Naive thymus-derived CD4-positive, alpha-beta T cell (primary cell): ENCODE results near the gene ENOPH1. TPM values are rescaled to one million over a fixed set of nuclear protein-coding genes. Genes with fewer than 3 reads are reported as not detected.

ENCODE experiments used
- ATAC-seq: fragments of 150-1000 bp; cut with Tn5 transposase; 2 replicates; pipeline ENCODE4 v1.10.0; 2021; ENCODE audit warnings: mild to moderate bottlenecking, moderate library complexity
- CTCF ChIA-PET: fragments of 350-600 bp; sonication (Branson Sonifier 250); formaldehyde crosslinking; loops from one replicate; lab custom pipeline; 2021; ENCODE audit warnings: antibody characterized with exemption; lab: Charles Lee
- POLR2A ChIA-PET: fragments of 350-600 bp; sonication (Branson Sonifier 250); formaldehyde crosslinking; loops from one replicate; lab custom pipeline; 2021; ENCODE audit warnings: antibody characterized with exemption, inconsistent platforms; lab: Charles Lee
- DNase-seq, 9 donors: peaks; one replicate each; pipeline versions ENCODE4 v3.0.0 to v3.0.0-alpha.2; 2020 to 2022; ENCODE audit warnings: mixed read lengths in 1 of 9
- H3K27ac ChIP-seq: one replicate; pipeline ENCODE4 v1.7.0; 2013; ENCODE audit warnings: mild to moderate bottlenecking, low read depth, low read length, moderate library complexity
- H3K27me3 ChIP-seq, 2 donors: one replicate each; pipeline ENCODE4 v1.7.0; 2013; ENCODE audit warnings: low read length in 2 of 2, mild to moderate bottlenecking in 2 of 2, moderate library complexity in 2 of 2; ENCODE audit not compliant: control insufficient read depth in 2 of 2, insufficient read depth in 2 of 2
- H3K36me3 ChIP-seq, 3 experiments: 1 replicate in 2 of 3; 2 replicates in 1 of 3; pipeline ENCODE4 v1.7.0; 2013; ENCODE audit warnings: low read length in 3 of 3, mild to moderate bottlenecking in 3 of 3, moderate library complexity in 1 of 3; ENCODE audit not compliant: insufficient read depth in 3 of 3, control insufficient read depth in 2 of 3
- H3K4me1 ChIP-seq, 2 donors: one replicate each; pipeline ENCODE4 v1.7.0; 2013; ENCODE audit warnings: low read length in 2 of 2, mild to moderate bottlenecking in 2 of 2, moderate library complexity in 1 of 2; ENCODE audit not compliant: control insufficient read depth in 2 of 2, insufficient read depth in 2 of 2
- H3K4me3 ChIP-seq: 2 replicates; pipeline ENCODE4 v1.7.0; 2013; ENCODE audit warnings: mild to moderate bottlenecking, low read length
- H3K9me3 ChIP-seq, 3 experiments: 1 replicate in 2 of 3; 2 replicates in 1 of 3; pipeline ENCODE4 v1.7.0; 2013; ENCODE audit warnings: low read length in 3 of 3; ENCODE audit not compliant: control insufficient read depth in 2 of 3
- H3K27ac Mint-ChIP-seq, 9 donors: one replicate each; pipeline ENCODE4 v1.8.0; 2020 to 2022; ENCODE audit warnings: mixed read lengths in 9 of 9, mild to moderate bottlenecking in 8 of 9, moderate library complexity in 5 of 9, inconsistent platforms in 2 of 9
- H3K27me3 Mint-ChIP-seq, 5 donors: one replicate each; pipeline ENCODE4 v1.8.0; 2021 to 2022; ENCODE audit warnings: mixed read lengths in 5 of 5, mild to moderate bottlenecking in 1 of 5
- H3K36me3 Mint-ChIP-seq, 5 donors: one replicate each; pipeline ENCODE4 v1.8.0; 2020 to 2022; ENCODE audit warnings: mixed read lengths in 5 of 5, mild to moderate bottlenecking in 3 of 5, inconsistent platforms in 1 of 5
- H3K4me1 Mint-ChIP-seq, 7 donors: one replicate each; pipeline ENCODE4 v1.8.0; 2020 to 2022; ENCODE audit warnings: mixed read lengths in 7 of 7, mild to moderate bottlenecking in 3 of 7, inconsistent platforms in 1 of 7
- H3K4me3 Mint-ChIP-seq, 10 donors: one replicate each; pipeline ENCODE4 v1.8.0; 2020 to 2022; ENCODE audit warnings: mild to moderate bottlenecking in 10 of 10, mixed read lengths in 10 of 10, moderate library complexity in 6 of 10, inconsistent platforms in 2 of 10
- H3K9me3 Mint-ChIP-seq, 11 donors: one replicate each; pipeline ENCODE4 v1.8.0; 2020 to 2022; ENCODE audit warnings: mixed read lengths in 11 of 11, mild to moderate bottlenecking in 4 of 11, inconsistent platforms in 1 of 11, moderate library complexity in 1 of 11
- intact Hi-C, 2 donors: fragments of 100-400 bp; cut with micrococcal nuclease; formaldehyde crosslinking; loops; one replicate each; pipeline ENCODE4 v1.15.1; 2023
- polyA plus RNA-seq, 2 donors: library from polyadenylated mRNA; unstranded; fragments of 300-500 nt; fragmentation: Illumina TruSeq; gene quantifications; one replicate each; pipeline ENCODE4 v1.2.3, GENCODE V29; 2021
- total RNA-seq, 6 experiments: library from RNA in 5 of 6; stranded (reverse) in 5 of 6; gene quantifications; 1 replicate in 5 of 6; 2 replicates in 1 of 6; pipeline ENCODE4 v1.2.3 and lab custom pipeline; 2021 to 2026

The ENOPH1 gene
- total and polyA plus RNA-seq, 7 experiments from 2014 or later: 16.3 to 45.6 (median 25.2) TPM

DNA sequence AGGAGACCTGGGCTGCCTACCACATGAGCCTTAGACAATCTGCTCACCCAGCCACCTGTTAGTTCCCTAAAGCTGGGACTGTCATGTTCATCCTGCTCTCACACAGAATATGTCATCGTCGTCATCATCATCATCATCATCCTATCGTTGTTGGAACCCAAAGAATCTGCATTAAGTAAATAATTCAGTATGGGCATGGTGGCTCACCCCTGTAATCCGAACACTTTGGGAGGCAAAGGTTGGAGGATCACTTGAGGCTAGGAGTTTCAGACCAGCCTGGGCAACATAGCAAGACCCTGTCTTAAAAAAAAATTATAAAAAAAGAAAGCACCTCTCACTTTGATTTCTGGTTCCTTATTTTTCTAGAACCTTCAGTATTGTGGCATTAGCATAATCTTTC lies 6.4 kb downstream of the ENOPH1 start:
- Mint-ChIP-seq H3K4me3 (peak overlapping the region in 1 of 10 donors; percentile 27), H3K27me3 (no peaks in the 10 kb centered on the region), H3K4me1 (peaks cover 29 to 89% (median 74%) of the 10 kb centered on the region in 7 donors), H3K36me3 (peaks cover 0 to 28% (median 11%) of the 10 kb centered on the region in 5 donors), H3K27ac (peak overlapping the region in 2 of 9 donors; percentile 47 to 52), H3K9me3 (no peaks in the 10 kb centered on the region)
- no peak overlapping the region for H3K4me3 ChIP-seq
- no peak overlapping the region for H3K27ac ChIP-seq
- CTCF ChIA-PET: interaction anchor here (0.7 kb wide), 1 partner anchor 1002 kb away, joined by 4 read pairs; no protein-coding TSS in a partner anchor
- POLR2A ChIA-PET: interaction anchor here (1.3 kb wide), 1 partner anchor 9 kb away, joined by 6 read pairs; no protein-coding TSS in a partner anchor
- no peaks in the 10 kb centered on the region for H3K27me3 ChIP-seq
- ATAC-seq (no peak), DNase-seq (no peak)
- H3K36me3 ChIP-seq: no peaks in the 10 kb centered on the region
- intact Hi-C loops: loop anchor here in 1 of 2 donors (10.0 kb wide), 2 partner anchors 778 to 848 kb away; partner anchors contain the start of gene COQ2
- H3K9me3 ChIP-seq: no peaks in the 10 kb centered on the region
- peaks cover 11 to 15% of the 10 kb centered on the region in 2 donors for H3K4me1 ChIP-seq

DNA sequence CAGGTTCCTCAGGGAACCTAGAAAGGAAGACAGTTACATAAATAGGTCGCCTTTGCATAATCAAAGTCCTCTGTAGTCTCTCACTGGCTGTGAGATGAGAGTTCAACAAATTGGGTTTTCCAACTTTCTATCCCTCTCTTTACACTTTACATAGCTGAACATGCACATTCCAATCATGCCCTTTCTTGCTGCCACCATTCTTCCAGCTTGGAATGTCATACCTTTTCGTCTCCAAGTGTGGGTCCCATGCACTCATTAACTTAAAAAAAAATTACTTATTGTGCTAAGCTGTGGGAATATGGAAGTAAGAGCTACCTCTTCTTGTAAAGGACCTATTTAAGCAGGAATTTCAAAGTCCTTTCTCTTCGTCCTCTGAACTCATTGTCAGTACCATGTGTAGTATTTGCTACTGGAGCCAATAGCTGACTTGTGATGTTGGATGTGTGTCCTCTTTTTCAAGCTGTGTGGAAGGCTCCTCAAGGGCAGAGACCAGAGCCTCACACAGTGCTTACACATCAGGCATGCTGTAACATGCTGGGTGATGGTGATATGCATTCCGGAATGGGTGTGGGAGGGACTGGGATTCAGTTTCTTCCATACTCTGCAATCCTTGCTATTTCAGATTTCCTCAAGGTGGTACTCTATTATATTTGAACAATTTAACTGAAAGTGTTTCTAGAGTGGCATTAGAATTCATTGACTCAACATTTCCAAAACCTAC lies 7.1 kb downstream of the ENOPH1 start:
- DNase-seq (no peak), ATAC-seq (no peak)
- CTCF ChIA-PET: interaction anchor here (0.7 kb wide), 2 partner anchors 13 to 1002 kb away, joined by 3 to 4 read pairs; no protein-coding TSS in a partner anchor
- H3K36me3 Mint-ChIP-seq: peaks cover 0 to 31% (median 11%) of the 10 kb centered on the region in 5 donors
- H3K27ac Mint-ChIP-seq: peak overlapping the region in 2 of 9 donors; percentile 43 to 47
- intact Hi-C loops: loop anchor here in 1 of 2 donors (10.0 kb wide), 2 partner anchors 777 to 847 kb away; partner anchors contain the start of gene COQ2
- peak overlapping the region in 1 of 10 donors; percentile 19 for H3K4me3 Mint-ChIP-seq
- POLR2A ChIA-PET: interaction anchor here (1.3 kb wide), 1 partner anchor 10 kb away, joined by 6 read pairs; no protein-coding TSS in a partner anchor
- Histone ChIP-seq H3K27me3 (no peaks in the 10 kb centered on the region), H3K4me1 (peaks cover 8 to 11% of the 10 kb centered on the region in 2 donors), H3K36me3 (no peaks in the 10 kb centered on the region), H3K27ac (no peak overlapping the region), H3K4me3 (no peak overlapping the region), H3K9me3 (no peaks in the 10 kb centered on the region)
- no peaks in the 10 kb centered on the region for H3K9me3 Mint-ChIP-seq
- peaks cover 33 to 86% (median 78%) of the 10 kb centered on the region in 7 donors for H3K4me1 Mint-ChIP-seq
- H3K27me3 Mint-ChIP-seq: no peaks in the 10 kb centered on the region

DNA sequence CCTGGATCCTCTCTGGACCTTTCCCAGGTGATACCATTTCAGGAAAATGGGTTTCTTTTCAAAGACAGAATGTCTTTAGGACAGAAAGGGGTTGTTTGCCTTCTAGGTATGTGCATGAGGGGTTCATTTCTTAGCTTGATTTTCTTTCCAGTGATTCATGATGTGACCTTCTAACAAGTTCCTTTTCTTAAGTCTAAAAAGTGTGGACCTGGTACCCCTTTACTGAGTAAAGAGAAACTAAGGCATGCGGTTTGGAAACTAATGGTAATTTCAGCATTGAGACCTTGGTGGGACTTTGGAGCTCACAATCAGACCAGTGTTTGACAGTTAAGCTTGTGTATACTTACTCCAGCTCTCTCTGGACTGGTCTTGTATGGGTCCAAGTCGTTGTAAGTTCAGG lies 8.7 kb downstream of the ENOPH1 start:
- intact Hi-C loops: loop anchor here in 1 of 2 donors (10.0 kb wide), 2 partner anchors 776 to 846 kb away; partner anchors contain the start of gene COQ2
- no peak overlapping the region for H3K4me3 ChIP-seq
- H3K36me3 Mint-ChIP-seq: peaks cover 0 to 31% (median 11%) of the 10 kb centered on the region in 5 donors
- H3K27ac ChIP-seq: no peak overlapping the region
- no peak for DNase-seq
- H3K27ac Mint-ChIP-seq: peak overlapping the region in 1 of 9 donors; percentile 3
- no peaks in the 10 kb centered on the region for H3K9me3 Mint-ChIP-seq
- H3K9me3 ChIP-seq: no peaks in the 10 kb centered on the region
- POLR2A ChIA-PET: interaction anchor here (0.6 to 1.4 kb wide), 2 partner anchors 9 to 10 kb away, joined by 3 to 4 read pairs; partner anchors contain the start of gene HNRNPDL
- ATAC-seq: no peak
- H3K4me1 Mint-ChIP-seq: peaks cover 31 to 72% (median 67%) of the 10 kb centered on the region in 7 donors
- H3K36me3 ChIP-seq: peaks cover 0 to 3% (median 0%) of the 10 kb centered on the region in 3 experiments
- no peak overlapping the region for H3K4me3 Mint-ChIP-seq
- H3K4me1 ChIP-seq: peaks cover 5 to 11% of the 10 kb centered on the region in 2 donors
- H3K27me3 ChIP-seq: no peaks in the 10 kb centered on the region
- CTCF ChIA-PET: interaction anchor here (1.0 kb wide), 1 partner anchor 10 kb away, joined by 5 read pairs; no protein-coding TSS in a partner anchor
- no peaks in the 10 kb centered on the region for H3K27me3 Mint-ChIP-seq

DNA sequence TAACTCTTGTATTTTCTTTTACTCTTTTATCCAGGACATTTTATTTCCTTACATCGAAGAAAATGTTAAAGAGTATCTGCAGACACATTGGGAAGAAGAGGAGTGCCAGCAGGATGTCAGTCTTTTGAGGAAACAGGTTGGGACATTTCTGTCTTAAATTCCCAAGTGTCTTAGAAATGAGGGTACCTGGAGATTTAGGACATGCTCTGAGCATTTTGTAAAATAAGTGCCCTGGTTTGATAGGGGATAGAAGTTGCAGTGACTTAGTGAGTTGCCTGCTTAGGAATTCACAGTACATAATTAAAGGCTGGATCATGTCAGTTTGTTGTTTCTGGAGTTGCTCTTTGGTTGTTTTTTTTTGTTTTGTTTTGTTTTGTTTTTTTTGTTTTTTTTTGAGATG lies 17.5 kb downstream of the ENOPH1 start:
- Histone ChIP-seq H3K27me3 (no peaks in the 10 kb centered on the region), H3K4me3 (no peak overlapping the region), H3K36me3 (peaks cover 5 to 53% (median 8%) of the 10 kb centered on the region in 3 experiments), H3K4me1 (no peaks in the 10 kb centered on the region), H3K27ac (no peak overlapping the region), H3K9me3 (no peaks in the 10 kb centered on the region)
- H3K9me3 Mint-ChIP-seq: no peaks in the 10 kb centered on the region
- DNase-seq: no peak
- H3K36me3 Mint-ChIP-seq: peaks cover 10 to 35% (median 28%) of the 10 kb centered on the region in 5 donors
- intact Hi-C loops: no loop called here
- ATAC-seq: no peak
- peaks cover 6 to 31% (median 20%) of the 10 kb centered on the region in 7 donors for H3K4me1 Mint-ChIP-seq
- H3K4me3 Mint-ChIP-seq: no peak overlapping the region
- H3K27ac Mint-ChIP-seq: peak overlapping the region in 4 of 9 donors; percentile 19 to 35 (median 31)
- CTCF ChIA-PET: no interaction called here
- H3K27me3 Mint-ChIP-seq: no peaks in the 10 kb centered on the region
- POLR2A ChIA-PET: interaction anchor here (0.7 kb wide), 1 partner anchor 606 kb away, joined by 5 read pairs; no protein-coding TSS in a partner anchor

DNA sequence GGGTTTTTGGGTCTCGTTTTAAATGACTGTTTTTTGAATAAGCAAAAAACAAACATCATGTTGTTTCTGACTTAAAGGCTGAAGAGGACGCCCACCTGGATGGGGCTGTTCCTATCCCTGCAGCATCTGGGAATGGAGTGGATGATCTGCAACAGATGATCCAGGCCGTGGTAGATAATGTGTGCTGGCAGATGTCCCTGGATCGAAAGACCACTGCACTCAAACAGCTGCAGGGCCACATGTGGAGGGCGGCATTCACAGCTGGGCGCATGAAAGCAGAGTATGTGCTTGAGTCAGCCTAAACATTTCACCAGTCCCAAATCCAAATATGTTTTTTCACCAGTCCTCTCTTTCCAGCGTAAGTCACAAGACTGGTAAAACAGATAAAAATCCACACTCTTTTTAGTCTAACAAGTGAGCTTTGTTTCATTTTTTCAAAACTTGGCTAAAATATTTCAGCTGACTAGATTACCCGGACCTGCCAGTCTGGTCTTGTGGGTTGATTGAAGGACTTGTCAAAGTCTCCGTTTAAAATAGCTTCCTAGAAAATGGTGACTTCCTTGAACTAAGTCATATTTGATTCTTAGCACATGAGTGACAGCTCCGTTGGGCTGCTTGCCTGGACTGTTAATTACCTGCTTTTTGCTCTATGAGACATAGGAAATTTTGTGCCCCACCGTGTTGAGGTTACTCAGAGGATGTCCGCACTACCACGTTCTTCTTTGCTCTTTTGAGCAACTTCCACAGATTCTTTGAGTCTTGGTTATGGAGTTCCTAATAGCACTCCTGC lies 20.8 kb downstream of the ENOPH1 start:
- no peaks in the 10 kb centered on the region for H3K9me3 Mint-ChIP-seq
- CTCF ChIA-PET: interaction anchor here (0.6 to 0.8 kb wide), 2 partner anchors 14 to 503 kb away, joined by 3 read pairs; no protein-coding TSS in a partner anchor
- Histone ChIP-seq H3K27ac (no peak overlapping the region), H3K4me1 (no peaks in the 10 kb centered on the region), H3K27me3 (no peaks in the 10 kb centered on the region), H3K9me3 (no peaks in the 10 kb centered on the region), H3K4me3 (no peak overlapping the region), H3K36me3 (peaks cover 5 to 76% (median 16%) of the 10 kb centered on the region in 3 experiments)
- peaks cover 10 to 43% (median 38%) of the 10 kb centered on the region in 5 donors for H3K36me3 Mint-ChIP-seq
- H3K27me3 Mint-ChIP-seq: no peaks in the 10 kb centered on the region
- H3K4me3 Mint-ChIP-seq: no peak overlapping the region
- DNase-seq (no peak), ATAC-seq (no peak)
- H3K4me1 Mint-ChIP-seq: peaks cover 0 to 17% (median 11%) of the 10 kb centered on the region in 7 donors
- H3K27ac Mint-ChIP-seq: no peak overlapping the region
- POLR2A ChIA-PET: no interaction called here
- intact Hi-C loops: no loop called here

DNA sequence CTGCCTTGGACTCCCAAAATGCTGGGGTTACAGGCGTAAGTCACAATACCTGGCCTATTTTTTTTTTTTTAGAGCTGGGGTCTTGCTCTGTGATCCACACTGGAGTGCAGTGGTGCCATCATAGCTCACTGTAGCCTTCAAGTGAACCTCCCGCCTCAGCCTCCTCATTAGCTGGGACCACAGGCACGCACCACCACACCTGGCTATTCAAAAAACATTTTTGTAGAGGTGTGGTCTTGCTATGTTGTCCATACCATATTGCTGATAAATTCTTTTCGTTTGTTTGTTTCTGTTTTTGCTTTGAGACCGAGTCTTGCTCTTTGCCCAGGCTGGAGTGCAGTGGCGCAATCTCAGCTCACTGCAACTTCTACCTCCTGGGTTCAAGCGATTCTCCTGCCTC lies 21.6 kb downstream of the ENOPH1 start:
- ChIA-PET POLR2A (no interaction called here), CTCF (no interaction called here)
- Histone ChIP-seq H3K4me3 (no peak overlapping the region), H3K4me1 (no peaks in the 10 kb centered on the region), H3K27ac (no peak overlapping the region), H3K27me3 (no peaks in the 10 kb centered on the region), H3K9me3 (no peaks in the 10 kb centered on the region), H3K36me3 (peaks cover 5 to 84% (median 25%) of the 10 kb centered on the region in 3 experiments)
- DNase-seq (no peak), ATAC-seq (no peak)
- no peak overlapping the region for H3K4me3 Mint-ChIP-seq
- peaks cover 0 to 16% (median 11%) of the 10 kb centered on the region in 7 donors for H3K4me1 Mint-ChIP-seq
- no peaks in the 10 kb centered on the region for H3K9me3 Mint-ChIP-seq
- H3K27ac Mint-ChIP-seq: peak overlapping the region in 2 of 9 donors; percentile 31 to 62
- no peaks in the 10 kb centered on the region for H3K27me3 Mint-ChIP-seq
- peaks cover 10 to 50% (median 38%) of the 10 kb centered on the region in 5 donors for H3K36me3 Mint-ChIP-seq
- intact Hi-C loops: no loop called here
